ENCODE measurements around the gene FGF19.

FGF19 gene

DNA sequence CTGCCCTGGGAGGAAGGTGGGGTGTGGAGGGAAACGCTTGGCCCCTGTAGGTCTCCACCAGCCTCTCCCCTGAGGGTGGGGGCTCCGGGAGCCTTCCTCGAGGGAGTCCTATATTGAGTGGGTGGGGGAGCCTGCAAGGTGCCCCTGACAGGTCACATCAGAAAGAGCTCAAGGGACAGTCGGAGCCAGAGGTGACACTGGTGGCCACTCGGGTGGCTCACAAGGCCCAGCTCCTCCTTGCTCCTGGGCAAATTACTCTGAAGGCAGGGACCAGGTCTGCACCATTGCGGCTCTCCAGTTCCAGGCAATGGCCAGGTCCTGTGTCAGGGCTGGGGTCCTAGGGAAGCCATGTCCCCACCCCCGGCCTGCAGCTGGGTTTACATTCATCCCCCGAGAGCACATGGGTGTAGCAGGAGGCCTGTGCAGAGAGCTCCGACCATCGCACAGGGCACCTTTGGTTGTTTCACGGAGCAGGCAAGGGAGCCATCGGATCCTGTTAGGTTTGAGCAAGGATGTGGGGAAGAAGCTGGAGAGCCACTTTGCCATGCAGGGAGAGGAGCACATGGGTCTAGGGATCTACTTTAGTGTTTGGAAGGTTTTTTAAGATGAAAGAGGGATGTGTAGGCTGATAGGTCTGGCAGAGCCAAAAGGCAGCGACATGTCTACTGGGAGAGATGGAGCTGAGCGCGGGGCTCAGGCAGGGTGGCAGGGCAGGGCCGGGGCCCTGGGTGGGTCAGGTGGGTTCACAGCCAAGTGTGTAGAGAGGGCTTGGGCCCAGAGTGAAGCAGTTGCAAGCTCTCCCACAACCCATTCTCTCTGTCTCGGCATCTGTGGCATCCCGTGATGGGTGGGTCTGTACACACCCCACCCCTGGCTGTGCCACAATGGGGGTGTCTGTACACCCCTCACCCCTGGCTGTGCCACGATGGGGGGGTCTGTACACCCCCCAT, 48.1 kb downstream of the FGF19 start:
- no peak for DNase-seq (ENCODE audit: low read depth in 2 of 2)

DNA sequence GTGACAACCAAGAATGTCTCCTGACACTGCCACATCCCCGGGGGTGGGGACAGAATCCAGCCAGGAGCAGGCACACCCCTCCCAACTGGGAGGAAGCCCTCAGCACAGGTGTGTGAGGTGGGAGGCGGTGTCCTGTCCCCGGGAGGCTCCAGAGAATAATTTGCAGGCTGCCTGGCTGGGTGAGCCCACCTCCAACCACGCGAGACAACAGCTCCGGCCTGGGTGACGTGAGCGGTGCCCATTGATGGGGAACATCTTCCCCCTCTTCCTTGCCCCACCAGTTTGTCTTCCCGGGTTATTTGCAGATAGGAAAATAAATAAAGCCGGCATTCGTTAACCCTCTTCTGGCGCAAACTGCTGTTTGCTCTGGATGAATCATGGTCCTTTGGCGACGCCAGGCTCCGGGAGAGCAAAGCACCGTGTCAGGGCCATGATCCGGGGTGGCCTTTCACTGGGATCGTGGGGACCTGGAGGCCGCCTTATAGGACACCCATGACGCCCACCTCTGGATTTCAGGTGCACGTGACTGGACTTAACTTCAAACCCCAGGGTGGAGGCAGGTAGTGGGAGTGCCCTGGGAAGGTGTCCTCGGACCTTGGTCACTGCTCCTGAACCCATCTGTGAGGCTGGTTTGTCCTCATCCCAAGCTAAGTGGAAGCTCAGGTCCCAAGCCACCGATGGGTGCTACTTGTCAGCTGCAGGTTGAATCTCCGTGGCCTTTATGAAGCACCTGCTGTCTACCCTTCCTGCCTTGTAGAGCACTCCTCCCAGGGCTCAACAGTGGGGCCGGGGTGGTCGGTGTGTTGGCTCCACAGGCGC, 49.0 kb downstream of the FGF19 start:
- DNase-seq (ENCODE audit: low read depth in 2 of 2), result no peak

DNA sequence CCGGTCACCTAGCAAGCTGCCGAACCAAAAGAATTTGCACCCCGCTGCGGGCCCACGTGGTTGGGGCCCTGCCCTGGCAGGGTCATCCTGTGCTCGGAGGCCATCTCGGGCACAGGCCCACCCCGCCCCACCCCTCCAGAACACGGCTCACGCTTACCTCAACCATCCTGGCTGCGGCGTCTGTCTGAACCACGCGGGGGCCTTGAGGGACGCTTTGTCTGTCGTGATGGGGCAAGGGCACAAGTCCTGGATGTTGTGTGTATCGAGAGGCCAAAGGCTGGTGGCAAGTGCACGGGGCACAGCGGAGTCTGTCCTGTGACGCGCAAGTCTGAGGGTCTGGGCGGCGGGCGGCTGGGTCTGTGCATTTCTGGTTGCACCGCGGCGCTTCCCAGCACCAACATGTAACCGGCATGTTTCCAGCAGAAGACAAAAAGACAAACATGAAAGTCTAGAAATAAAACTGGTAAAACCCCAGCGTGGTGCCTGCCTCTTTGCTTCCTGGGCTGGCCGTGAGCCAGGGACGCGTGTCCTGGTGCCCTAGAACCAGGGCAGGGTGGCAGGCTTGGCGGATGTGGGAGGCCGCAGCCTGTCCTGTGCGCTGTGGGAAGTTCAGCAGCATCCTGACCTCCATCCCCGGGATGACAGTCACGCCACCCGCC, 49.7 kb downstream of the FGF19 start:
- no peak for DNase-seq (ENCODE audit: low read depth in 2 of 2)

DNA sequence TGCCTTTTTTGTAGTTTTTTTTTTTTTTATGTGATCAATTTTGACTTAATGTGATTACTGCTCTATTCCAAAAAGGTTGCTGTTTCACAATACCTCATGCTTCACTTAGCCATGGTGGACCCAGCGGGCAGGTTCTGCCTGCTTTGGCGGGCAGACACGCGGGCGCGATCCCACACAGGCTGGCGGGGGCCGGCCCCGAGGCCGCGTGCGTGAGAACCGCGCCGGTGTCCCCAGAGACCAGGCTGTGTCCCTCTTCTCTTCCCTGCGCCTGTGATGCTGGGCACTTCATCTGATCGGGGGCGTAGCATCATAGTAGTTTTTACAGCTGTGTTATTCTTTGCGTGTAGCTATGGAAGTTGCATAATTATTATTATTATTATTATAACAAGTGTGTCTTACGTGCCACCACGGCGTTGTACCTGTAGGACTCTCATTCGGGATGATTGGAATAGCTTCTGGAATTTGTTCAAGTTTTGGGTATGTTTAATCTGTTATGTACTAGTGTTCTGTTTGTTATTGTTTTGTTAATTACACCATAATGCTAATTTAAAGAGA, 50.3 kb downstream of the FGF19 start:
- no peak for DNase-seq (ENCODE audit: low read depth in 2 of 2)

DNA sequence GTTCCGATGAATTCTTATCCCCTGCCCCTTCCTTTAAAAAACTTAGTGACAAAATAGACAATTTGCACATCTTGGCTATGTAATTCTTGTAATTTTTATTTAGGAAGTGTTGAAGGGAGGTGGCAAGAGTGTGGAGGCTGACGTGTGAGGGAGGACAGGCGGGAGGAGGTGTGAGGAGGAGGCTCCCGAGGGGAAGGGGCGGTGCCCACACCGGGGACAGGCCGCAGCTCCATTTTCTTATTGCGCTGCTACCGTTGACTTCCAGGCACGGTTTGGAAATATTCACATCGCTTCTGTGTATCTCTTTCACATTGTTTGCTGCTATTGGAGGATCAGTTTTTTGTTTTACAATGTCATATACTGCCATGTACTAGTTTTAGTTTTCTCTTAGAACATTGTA, 50.8 kb downstream of the FGF19 start:
- no peak for DNase-seq (ENCODE audit: low read depth in 2 of 2)

DNA sequence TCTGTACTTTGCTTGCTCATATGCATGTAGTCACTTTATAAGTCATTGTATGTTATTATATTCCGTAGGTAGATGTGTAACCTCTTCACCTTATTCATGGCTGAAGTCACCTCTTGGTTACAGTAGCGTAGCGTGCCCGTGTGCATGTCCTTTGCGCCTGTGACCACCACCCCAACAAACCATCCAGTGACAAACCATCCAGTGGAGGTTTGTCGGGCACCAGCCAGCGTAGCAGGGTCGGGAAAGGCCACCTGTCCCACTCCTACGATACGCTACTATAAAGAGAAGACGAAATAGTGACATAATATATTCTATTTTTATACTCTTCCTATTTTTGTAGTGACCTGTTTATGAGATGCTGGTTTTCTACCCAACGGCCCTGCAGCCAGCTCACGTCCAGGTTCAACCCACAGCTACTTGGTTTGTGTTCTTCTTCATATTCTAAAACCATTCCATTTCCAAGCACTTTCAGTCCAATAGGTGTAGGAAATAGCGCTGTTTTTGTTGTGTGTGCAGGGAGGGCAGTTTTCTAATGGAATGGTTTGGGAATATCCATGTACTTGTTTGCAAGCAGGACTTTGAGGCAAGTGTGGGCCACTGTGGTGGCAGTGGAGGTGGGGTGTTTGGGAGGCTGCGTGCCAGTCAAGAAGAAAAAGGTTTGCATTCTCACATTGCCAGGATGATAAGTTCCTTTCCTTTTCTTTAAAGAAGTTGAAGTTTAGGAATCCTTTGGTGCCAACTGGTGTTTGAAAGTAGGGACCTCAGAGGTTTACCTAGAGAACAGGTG, 51.8 kb downstream of the FGF19 start:
- no peak for DNase-seq (ENCODE audit: low read depth in 2 of 2)

DNA sequence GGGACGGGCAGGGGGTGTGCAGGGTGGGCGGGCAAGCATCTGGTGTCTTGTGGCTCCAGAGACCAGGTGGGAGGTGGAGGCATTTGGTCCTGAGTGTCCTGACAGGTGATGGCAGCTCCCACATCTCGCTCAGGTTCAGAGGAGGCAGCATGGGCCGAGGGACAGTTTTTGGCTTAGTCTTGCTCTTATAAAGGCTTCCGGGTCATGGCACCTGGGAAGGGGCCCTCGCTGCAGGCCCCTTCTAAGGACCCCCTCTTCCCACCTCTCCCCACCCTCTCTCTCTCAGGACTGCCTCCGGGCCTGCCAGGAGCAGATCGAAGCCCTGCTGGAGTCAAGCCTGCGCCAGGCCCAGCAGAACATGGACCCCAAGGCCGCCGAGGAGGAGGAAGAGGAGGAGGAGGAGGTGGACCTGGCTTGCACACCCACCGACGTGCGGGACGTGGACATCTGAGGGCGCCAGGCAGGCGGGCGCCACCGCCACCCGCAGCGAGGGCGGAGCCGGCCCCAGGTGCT, 52.9 kb downstream of the FGF19 start:
- DNase-seq (ENCODE audit: low read depth in 2 of 2), result no peak

DNA sequence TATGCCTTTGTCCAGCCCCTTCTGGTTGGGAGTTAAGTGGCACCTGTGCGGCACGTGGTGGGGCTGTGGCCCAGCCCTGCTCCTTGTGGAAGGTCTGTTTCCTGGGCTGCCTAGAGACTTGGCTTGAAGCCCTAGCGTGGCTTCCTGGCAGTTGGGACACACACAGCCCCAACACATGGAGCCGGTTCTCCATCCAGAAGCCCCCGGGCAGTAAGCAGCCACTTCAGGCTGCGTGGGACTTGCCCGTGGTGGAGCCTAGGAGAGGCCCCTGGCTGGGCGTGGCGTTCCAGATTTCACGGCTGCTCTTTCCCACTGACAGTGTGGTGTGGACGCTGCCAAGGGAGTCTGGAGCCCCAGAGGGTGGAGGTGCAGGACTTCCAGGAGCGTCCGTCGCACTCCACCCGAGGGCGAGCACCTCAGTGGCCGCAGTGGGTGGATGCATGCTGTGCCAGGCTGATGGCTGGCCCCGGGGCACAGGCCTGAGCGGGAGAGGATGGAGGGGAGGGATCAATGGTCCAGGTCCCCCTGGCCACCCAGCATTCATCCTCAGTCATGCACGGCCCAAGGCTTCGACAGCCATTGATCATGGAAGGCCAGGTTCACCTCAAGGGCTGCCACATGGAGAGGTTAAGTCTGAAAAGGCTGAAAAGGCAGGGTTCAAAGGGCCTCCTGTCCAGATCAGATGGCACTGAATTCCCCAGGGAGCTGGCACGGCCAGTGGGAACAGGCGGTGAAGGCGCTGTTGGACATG, 53.6 kb downstream of the FGF19 start:
- no peak for DNase-seq (ENCODE audit: low read depth in 2 of 2)

DNA sequence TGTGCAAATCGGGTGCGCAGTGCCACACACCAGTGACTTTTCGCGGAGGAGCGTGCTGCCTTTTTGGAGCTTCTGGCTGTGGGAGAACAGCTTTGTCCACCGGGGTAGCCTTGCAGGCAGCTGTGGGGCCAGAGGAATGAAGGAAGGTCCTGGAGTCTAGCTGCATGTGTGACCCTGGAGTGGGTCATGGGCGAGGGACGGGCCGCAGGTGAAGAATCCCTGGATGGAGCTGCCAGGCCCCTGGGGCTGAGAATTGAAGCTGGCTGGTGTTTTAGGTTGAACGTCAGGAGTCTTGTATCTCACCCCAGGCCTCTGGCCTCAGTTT, 54.3 kb downstream of the FGF19 start:
- DNase-seq (ENCODE audit: low read depth in 2 of 2), result no peak

DNA sequence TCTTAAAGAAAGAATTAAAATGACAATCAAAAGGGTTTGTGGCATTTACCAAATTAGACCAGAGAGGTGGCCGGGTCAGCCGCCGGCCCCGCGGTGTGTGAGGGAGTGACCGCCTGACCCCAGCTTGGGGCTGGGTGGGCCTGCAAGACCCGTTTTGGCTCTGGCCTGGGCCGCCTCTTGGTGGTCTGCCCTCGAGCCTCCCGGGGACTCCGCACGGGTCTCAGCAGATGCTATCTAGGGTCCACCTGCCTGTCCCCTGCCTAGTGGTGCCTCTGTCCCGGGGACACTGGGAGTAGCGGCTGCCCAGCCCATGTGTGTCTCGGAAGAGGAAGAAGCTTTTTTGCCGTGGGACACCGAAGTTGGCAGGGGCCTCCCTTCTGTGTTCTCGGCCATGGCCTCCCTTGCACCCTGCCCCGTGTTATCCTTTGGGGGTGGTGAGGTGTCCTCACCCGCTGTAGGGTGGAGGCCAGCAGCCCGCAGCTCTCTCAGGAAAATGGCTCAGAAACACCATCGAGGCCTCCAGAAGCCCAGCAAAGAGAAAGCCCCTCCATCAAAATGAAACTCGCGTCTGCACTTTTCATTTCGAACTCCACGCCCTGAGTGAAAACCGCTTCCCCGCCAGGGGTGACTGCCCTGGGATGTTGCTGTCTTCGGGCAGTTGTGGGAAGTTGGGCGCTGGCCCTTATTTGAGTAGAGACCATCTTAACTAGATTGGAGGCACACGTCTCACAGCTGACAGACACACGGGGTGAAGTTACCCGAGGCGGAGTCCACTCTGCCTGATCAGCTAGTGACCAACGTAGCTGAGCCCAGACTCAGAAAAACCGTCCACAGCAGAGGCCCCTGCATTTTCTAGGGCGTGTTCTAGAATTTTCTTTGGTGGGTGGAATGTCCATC, 54.9 kb downstream of the FGF19 start:
- DNase-seq (ENCODE audit: low read depth in 2 of 2), result no peak

Measured in stimulated activated CD8-positive, alpha-beta memory T cell treated with anti-CD3 and anti-CD28 coated beads, Interleukin-2, amount 100 ng/mL, for 48 hours (primary cell).